SK-N-DZ (cell line): ENCODE measurements around the gene ZNF646.
"Not testable (repeated sequence)": the region's sequence is repeated elsewhere in the genome, so short reads cannot be mapped to it uniquely, and the experiment has no call there.

Source experiments
- DNase-seq: peaks from one replicate; pipeline ENCODE4 v3.0.0-alpha.2; 2015; ENCODE audit warnings: low spot score

Gene ZNF646

DNA sequence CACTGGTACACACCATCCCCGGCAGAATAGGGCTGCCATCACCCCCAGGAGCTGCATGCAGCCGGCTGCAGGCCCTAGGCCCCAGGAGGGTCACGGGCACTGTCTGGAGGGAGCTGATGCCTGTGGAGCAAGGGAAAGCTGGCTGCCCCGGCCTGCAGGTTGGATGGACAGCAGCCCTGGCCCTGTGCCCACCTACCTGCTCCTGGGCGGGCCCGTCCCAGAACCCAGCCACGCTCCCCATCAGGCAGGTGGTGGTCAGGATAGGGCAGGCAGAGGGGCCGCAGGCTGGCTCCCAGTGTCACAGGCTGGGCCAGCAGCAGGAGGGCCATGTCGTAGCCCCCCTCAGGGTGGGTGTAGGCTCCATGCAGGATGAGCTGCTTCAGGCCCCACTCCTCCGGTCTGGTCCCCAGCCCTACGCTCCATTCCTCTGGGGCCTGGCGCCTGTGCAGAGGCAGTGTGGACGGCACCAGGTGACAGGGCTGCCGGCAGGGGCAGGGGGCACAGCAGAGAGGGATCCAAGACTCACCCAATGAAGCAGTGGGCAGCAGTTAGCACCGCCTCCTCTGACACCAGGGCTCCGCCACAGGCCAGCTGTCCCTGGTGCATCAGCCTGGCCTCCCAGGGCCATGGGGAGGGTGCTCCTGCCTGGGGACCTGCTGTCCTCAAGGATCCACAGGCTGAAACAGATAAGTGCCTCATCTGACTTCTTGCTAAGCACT lies 10.5 kb downstream of the ZNF646 start:
- DNase-seq: no peak

DNA sequence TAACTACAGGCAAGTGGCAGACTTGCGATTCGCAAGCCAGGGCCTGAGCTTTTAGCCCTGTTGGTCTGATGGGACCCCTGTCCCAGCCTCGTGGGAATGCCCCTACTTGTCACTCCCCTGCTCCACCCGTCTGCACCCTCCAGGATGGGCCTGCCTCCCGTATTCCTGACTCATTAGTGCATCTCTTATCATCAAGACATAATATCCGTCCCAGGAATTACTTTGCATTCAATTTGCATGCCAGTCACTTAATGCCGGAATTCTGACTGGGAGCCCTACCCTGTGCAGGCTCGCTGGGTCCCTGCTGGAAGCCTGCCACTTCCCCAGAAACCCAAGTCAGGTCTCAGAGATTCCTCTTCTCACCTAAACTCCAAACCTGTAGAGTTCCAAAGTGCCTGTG lies 11.2 kb downstream of the ZNF646 start:
- DNase-seq: no peak

DNA sequence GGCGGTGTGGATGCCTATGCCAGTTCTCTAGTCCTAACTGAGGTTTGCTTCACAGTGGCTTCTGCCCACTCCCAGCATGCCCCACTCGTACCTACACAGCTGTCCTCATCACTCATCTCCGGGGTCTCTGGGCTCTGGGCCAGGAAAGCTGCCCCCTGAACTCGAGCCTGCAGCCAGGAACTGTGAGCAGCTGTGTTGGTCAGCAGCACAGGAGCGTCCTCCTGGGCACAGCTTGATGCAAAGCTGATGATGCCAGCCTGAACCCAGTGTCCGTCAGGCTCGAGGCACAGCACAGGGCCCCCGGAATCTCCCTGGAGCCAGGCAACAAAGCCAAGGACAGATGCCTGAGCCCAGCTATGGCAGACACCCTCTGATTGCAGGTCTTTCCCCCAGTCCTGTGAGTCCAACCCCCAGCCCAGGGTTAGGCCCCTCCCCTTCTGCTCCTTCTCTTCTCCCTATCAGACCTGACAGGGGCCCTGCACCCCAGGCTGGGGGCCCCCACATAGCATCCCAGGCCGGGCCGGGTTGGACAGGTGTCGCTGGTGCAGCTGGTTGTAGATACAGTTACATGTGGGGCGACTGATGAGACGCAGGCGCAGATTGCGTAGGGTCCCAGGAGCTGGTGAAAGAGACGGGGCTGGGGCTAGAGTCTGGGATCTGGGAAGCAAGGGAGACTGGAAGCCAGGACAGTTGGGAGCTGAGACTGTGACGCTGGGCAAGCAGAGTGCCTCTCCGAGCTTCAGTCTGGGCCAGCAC lies 11.8 kb downstream of the ZNF646 start:
- DNase-seq: no peak

DNA sequence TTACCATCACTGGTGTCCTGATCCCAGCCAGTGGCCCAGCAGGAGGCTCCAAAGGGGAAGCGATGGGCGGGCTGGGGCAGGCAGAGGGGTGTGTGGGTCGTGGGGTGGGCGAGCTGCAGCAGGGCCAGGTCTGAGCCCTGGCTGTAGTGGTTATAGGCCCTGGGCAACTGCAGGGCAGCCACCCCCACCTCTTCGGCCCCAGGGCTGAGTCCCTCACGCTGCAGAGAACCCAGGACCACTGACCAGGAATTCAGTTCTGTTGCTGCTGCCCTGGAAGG lies 12.3 kb downstream of the ZNF646 start:
- no peak for DNase-seq

DNA sequence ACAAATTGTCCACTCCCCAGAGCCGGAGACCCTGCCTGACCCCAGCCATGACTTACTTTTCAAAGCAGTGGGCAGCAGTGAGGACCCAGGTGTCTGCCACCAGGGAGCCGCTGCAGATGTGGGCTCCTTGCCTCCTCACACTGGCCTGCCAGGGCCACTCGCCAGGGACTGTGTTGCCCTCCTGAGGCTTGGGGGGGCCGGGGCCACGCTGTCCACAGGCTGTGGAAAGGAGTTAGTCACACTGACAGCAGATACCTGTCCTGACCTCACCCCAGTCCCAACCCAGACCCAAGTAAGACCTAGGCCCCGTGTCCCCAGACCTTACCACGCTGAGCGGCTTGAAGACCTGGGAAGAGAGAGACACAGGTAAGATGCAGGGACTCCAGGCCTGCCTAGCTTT lies 13.3 kb downstream of the ZNF646 start:
- DNase-seq: no peak

DNA sequence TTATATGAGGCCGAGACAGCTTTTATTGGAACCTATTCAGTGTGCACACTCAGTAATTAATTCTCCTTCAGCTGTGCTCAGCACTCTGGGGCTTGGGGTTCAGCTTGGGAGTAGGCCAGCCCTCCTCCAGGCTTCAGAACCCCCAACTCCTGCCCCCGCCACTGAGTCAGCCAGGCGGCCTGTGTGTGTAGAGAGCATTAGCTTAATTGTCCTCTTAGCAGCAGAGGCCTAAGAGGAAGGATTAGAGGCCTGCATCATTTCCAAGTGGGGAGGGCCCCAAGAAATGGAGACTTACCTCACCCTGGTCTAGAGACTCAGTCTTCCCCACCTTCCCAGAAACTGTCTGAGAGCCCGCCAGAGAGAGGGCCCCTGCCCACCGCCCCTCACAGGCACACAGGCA lies 13.7 kb downstream of the ZNF646 start:
- DNase-seq: no peak

DNA sequence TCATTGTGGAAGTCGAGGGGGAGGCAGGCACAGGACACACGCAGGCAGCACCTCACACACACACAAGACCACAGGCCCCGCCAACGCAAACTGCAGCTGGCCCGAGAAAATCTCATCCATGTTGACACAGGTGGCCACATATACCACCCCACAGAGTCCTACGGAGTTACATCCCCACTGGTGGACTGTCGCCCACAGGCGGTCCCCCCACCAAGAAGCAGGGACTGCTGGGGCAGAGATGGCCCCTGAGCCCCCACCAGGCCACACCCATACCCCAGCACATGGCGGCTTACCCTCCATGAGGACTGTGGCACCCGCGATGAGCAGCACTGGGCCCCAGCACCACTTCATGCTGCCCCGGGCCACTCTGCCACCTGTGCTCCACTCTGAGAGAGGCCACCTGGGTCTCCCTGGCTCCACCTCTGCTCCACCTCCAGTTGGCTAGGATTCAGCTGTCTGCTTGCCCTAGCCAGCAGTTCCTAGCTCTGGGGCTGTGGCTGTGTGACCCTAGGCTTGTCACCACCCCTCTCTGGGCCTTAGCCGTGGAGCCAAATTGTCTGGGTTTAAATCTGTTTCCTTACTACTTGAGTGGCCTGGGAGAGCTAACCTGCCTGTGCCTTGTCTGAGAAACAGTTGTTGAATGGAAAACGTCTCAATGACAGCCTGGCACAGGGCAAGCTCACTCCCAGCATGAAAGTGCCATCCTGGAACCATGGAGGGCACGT lies 14.4 kb downstream of the ZNF646 start, which contains the start of gene PRSS53:
PRSS53 (minus strand) TSS at position 485 of the 725 bp plus-strand sequence; CDS start at position 351, 134 bp downstream.
- no peak for DNase-seq

DNA sequence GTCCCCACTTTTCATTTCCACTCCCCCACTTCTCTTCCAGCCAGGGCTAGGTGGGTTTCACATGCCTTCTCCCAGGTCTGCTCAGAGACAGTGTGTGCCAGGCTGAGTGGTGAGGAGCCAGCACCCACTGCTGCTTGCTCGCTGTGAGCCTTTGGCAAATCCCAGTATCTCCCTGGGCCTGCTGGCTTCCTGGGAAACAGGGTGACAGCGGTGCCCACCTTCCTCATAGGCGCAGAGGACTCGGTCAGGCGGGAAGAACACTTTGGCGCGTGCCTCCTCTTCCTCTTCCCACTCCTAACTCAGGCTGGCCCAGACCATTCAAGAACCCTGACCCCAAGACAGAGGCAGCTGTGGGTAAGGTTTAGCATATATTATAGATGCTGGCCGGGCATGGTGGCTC lies 15.0 kb downstream of the ZNF646 start:
- no peak for DNase-seq

DNA sequence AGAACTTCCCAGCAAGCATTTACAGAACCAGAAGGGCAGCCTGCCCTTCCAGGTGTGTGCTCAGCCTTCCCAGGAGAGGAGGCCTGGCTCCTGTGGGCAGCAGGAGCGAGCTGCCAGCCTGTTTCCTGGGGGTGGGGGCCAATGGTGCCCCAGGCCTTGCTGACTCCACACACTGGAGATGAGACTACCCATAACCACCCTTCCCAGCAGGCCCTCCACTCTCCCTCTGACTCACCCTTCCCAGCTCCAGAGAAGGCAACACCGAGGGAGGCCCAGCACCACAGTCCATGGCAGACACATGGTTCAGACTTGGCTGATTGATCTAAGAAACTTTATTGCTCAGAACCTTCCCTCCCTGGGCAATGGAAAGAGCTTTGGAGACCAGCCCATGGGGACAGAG lies 16.3 kb downstream of the ZNF646 start:
- DNase-seq: no peak

DNA sequence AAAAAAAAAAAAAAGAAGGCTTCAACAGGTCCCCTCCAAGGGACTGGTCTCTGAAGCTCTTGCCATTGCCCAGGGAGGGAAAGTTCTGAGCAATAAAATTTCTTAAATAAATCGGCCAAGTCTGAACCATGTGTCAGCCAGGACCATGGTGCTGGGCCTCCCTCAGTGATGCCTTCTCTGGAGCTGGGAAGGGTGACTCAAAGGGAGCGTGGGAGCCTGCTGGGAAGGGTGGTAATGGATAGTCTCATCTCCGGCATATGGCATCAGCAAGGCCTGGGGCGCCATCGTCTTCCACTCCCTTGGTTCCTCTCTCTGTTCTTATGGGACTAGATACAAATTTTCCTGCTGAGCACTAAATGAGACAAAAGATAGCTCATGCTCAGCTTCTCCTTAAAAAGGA lies 18.1 kb downstream of the ZNF646 start:
- no peak for DNase-seq

DNA sequence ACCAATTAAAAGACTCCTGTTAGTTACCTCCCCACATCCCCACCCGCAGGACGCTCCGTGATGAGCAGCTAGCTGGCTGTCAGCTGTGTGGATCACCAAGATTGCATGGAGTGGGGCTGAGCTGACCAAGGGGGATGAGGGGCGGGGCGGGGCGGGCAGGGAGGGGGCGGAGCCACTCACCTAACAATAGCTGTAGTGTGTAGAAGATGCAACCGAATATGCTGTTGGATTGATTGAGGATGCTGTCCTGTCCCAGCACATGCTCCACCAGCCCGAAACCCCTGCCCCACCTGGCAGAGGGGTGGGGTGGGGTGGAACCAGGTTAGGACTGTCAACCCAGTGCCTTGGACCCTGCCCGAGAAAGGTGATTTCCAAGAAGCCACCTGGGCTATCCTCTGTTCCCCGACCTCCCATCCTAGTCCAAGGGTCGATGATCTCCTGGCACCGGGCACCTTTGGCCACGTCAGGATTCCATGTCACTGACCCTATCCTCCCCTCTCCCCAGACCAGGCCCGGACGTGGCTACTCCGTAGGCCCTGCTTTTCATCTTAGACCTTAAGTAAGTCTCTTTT lies 19.0 kb downstream of the ZNF646 start:
- peak; percentile 62 for DNase-seq

DNA sequence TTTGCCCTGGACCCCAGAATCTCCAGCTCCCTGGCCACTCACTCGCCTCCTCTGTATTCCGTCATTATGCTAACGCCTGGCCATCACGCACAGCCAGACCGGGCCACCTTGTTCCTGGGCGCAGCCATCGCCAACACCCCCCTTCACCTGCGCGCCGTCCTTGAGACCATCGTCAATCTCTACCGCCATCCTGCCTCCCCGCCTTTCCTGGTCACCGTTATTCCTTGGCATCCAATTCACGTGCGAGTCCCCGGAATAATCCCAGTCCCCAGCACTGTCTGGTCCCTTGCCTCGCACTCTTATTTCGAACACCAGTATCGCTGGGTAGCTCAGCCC lies 19.8 kb downstream of the ZNF646 start:
- DNase-seq: no peak

DNA sequence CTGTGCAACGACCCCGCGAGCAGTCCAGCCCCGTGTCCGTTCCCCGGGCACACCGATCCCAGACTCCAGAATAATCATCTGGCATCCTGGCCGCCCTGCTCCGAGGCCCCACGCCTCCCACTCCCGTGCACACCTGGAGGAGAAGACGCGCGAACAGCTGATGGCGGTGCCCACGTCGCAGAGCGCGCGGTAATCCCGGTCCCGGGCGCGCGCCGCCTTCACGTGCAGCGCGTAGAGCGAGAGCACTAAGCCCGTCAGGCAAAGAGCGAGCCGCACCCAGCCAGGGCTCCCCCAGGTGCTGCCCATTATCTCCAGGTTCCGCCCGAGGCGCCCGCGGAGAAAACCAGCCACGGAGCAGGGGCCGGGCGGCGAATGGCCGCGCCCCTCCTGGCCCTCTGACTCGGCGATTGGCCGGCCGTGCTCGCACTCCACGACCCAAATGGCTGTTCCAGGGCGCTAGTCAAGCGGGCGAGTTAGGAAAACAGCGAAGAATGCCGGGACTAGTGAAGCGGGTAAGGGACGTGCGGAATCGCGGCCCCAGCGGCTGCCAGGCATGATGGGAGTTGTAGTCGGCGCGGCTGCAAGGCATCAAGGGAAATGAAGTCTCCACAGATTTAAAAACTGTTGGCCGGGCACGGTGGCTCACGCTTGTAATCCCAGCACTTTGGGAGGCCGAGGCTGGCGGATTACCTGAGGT lies 20.4 kb downstream of the ZNF646 start, which contains the start of gene VKORC1:
VKORC1 (minus strand) TSS at position 374 of the 697 bp plus-strand sequence; CDS start at position 306, 68 bp downstream.
- DNase-seq: peak; percentile 97

DNA sequence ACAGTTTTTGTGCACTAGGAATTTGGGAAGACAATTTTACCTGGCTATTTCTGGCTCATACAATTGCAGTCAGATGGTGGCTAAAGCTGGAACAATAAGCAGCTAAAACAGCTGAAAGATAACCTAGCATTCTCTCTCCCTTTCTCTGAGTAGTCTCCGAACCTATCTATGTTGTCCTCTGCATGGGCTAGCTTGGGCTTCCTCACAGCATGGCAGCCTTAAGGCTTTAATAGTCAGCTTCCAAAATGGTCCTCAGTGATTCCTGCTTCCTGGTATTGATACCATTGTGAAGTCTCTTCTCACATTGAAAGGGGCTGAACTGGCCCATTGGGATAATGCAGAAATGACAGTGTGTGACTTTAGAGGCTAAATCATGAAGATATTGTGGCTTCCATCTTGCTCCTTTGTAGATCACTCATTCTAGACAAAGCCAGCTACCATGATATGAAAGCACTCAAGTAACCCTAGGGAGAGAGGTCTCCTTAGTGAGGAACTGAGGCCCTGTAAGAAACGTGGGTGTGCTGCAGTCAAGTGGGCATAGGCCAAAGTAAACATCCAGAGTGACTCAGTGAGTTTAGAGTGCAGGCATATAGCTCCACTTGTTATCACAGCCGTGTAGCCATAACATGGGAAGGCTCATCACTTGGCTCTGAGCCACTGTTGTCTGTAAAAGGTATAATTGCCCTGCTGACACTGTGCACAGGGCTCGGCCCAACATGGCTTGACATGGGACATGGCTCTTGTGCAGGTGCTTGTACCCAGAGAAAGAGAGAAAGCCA lies 25.8 kb downstream of the ZNF646 start:
- DNase-seq: no peak

DNA sequence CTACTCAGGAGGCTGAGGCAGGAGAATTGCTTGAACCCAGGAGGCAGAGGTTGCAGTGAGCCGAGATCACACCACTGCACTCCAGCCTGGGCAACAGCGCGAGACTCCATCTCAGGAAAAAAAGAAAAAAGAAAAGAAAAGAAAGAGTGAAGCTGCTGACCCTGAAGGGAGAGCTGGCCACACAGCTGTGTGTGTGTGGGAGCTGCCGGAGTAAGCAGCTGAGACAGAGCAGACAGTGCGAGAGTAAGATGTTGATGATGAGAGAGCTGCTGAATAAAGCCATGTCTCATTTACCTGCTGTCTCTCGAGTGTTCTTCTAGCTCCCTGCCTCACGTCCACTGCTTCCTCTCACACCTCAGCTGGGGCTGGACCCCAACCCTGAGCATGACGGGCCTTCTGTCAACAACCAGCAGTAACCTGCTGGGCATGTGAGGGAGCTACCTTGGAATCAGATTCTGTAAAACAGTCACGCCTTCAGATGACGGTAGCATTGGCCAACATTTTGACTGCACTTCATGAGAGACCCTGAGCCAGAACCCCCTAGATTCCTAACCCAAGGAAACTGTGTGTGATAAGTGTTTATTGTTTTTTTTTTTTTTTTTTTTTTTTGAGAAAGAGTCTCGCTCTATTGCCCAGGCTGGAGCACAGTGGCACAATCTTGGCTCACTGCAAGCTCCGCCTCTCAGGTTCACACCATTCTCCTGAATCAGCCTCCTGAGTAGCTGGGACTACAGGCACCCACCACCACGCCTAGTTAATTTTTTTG lies 26.8 kb downstream of the ZNF646 start:
- DNase-seq: not testable (repeated sequence)

DNA sequence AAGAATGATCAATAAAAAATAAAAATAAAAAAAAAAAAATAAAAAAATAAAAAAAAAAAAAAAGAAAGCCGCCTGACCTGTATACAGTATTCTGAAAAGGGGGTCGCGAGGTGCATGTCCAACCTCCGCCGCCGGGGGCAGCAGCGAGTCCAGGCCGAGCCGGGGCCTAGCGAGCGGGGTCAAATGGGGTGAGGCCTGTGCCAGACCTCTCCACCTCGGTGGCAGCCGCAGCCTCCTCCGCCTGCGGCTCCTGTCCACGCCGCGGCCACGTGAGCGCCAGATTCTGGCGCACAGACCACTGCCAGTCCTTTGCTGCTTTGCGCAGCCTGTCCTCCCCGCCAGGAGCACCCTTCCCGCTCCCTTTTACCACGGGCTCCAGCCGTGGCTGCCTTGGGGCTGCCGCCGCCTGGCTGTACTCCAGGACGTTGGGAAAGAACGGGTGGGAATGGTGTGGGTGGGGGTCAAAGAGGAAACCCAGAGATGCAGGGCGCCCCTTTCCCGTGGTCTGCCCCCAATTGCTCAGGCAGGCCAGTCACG lies 31.5 kb downstream of the ZNF646 start:
- peak; percentile 90 for DNase-seq

DNA sequence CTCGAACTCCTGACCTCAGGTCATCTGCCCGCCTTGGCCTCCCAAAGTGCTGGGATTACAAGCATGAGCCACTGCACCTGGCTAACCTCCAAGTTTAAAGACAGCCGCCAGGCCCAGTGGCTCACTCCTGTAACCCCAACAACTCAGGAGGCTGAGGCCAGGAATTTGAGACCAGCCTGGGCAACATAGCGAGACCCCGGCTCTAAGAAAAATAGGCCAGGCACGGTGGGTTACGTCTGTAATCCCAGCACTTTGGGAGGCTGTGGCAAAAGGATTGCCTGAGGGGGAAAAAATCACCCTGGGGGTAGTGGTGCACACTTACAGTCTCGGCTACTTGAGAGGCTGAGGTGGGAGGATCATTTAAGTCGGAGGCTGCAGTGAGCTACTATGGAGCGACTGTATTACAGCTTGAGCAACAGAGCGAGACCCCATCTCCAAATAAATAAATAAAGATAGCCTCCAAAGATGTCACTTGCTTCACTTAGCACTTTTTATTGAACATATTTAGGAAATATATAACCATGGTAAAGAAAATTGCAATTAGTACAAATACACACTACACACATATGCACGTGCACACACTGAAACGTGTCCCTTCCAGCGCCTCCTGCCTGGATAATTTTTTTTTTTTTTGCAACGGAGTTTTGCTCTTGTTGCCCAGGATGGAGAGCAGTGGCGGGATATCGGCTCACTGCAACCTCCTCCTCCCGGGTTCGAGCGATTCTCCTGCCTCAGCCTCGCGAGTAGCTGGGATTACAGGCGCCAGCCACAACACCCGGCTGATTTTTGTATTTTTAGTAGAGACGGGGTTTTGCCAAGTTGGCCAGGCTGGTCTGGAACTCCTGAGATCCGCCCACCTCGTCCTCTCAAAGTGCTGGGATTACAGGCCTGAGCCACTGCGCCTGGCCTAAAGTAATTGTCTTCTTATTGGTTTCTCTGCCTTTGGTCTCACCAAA lies 32.6 kb downstream of the ZNF646 start:
- no peak for DNase-seq

DNA sequence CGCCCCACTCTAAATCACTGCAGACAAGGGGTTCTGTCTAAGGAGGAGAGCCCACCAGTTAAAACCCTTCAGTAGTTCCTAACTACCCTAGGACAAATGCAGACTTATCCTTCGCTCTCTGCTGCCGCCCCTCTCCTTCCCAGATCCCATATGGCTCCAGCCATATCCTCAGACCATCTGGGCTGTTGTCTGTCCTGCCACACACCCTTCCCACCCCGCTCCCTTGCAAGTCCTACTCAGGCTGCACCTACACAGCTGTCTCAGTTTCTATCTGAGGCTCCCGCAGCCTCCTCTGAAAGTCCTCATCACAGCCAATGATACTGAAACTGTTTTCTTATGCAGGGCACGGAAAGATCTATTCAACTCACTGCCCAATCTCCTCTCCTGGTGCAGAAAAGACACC lies 33.2 kb downstream of the ZNF646 start:
- DNase-seq: no peak
